Raji (cell line): ENCODE data around the gene ISM1.

Source experiments
- POLR2A ChIP-seq: IDR thresholded peaks from 2 replicates; pipeline ENCODE4 v1.6.1; 2011; ENCODE audit warnings: low read depth, low read length, control low read depth; ENCODE audit not compliant: insufficient read depth

The ISM1 gene

GRCh38 chr20:13261460-13262301 is 40.6 kb downstream of the ISM1 start:
- TF ChIP-seq POLR2A: no peak

GRCh38 chr20:13262302-13262650 is 41.2 kb downstream of the ISM1 start:
- no peak for TF ChIP-seq POLR2A

DNA sequence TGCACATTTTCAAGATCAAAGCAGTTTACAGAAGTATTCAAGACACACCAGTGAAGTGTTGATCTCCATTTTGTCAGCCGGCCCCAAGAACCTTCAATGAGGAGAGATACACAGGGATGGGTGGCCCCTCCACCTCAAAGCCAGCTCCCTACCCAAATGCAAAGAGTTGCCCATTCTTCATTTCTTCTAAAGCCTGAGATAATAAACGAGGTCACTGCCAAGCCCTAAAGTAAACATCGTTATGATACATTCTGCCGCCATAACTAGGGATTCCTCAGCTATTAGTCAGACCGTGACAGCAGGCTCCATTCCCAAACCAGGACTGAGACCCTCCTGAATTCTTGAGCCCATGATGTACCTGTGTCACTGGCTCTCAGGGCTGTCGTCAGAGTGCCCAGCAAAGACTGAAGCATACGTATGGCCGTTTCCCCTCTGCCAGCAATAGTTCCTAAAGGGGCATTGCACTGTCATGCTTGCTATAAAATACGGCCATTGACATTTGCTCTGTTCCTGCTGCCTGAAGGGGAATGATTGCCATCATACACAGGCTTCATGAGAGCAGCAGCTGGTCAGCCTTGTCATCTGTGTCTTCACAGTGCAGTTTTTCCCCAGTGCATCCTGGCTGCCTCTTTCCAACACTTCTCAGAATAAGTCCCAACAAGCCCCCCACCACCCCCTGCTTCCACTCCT is 41.7 kb downstream of the ISM1 start:
- no peak for TF ChIP-seq POLR2A

- TF ChIP-seq POLR2A: no peak
Observed at GRCh38 chr20:13263451-13263850, 42.4 kb downstream of the ISM1 start.

- TF ChIP-seq POLR2A: no peak
Observed at GRCh38 chr20:13264907-13265306, 43.8 kb downstream of the ISM1 start.

- TF ChIP-seq POLR2A: no peak
Observed at GRCh38 chr20:13265941-13266340, 44.9 kb downstream of the ISM1 start.

- TF ChIP-seq POLR2A: no peak
Observed at GRCh38 chr20:13267231-13267630, 46.2 kb downstream of the ISM1 start.

GRCh38 chr20:13268953-13269352 is 47.9 kb downstream of the ISM1 start:
- no peak for TF ChIP-seq POLR2A

GRCh38 chr20:13270211-13270610 is 49.1 kb downstream of the ISM1 start:
- TF ChIP-seq POLR2A: no peak

DNA sequence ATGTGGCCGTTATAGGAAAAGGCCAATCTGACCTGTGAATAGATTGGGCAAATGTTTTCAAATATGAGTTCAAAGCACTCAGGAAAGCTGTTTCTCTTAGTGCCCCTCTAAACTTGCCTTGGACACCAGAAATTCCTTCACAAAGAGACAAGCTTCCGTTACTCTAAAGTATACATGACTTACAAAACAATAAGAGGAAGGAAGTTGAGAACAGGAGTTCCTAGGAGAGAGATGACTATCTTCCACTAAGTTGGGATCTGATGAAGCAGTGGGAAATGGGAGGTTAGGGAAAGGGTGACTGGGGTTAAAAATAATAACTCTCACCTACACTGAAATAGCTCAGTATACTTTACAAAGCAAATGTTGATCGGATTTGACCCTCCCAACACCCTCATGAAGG is 50.0 kb downstream of the ISM1 start:
- TF ChIP-seq POLR2A: no peak

- TF ChIP-seq POLR2A: no peak
Observed at GRCh38 chr20:13271977-13272975, 51.2 kb downstream of the ISM1 start.

- no peak for TF ChIP-seq POLR2A
Observed at GRCh38 chr20:13274275-13274861, 53.3 kb downstream of the ISM1 start.

DNA sequence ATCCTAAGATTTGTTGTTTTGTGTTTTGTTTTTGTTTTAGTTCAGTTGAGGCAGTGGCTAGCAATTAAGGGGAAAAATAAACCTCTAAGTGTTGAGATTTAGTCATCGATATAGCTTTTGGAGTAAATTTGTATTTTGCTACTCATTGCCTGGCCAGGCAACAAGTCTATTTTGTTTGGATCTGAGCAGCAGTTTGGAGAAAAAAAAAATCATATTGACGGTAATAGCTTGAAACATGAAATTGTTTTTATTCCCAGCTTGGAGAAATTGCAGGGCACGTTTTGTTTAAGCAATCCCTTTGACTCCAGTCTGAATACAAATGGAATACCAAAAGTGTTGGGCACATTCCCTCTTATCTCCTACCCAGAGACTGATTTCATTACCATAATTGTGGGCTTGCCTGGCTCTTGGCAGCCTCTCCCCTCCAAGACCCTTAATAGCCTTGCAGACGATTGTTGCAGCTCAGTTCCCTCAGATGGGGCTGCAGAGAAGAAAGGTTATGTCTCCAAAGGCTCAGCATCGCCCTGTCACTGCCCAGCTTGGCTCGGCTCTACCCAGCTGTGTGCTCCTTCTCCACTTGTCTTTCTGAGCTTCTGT is 56.0 kb downstream of the ISM1 start:
- no peak for TF ChIP-seq POLR2A

GRCh38 chr20:13277663-13278295 is 56.7 kb downstream of the ISM1 start:
- no peak for TF ChIP-seq POLR2A

- TF ChIP-seq POLR2A: no peak
Observed at GRCh38 chr20:13278812-13279570, 57.9 kb downstream of the ISM1 start.
